GM18505 (cell line): ENCODE data around the gene ANO10.

Experiments
- ATAC-seq: cut with Tn5 transposase; IDR thresholded peaks from one replicate; pipeline ENCODE4 v1.9.1; 2021; ENCODE audit not compliant: unreplicated experiment
- POLR2A ChIP-seq: IDR thresholded peaks from 4 replicates; pipeline ENCODE4 v1.6.1; 2011; ENCODE audit warnings: borderline replicate concordance; ENCODE audit not compliant: insufficient read depth, insufficient read length; ENCODE audit errors: extremely low read depth

The ANO10 gene

DNA sequence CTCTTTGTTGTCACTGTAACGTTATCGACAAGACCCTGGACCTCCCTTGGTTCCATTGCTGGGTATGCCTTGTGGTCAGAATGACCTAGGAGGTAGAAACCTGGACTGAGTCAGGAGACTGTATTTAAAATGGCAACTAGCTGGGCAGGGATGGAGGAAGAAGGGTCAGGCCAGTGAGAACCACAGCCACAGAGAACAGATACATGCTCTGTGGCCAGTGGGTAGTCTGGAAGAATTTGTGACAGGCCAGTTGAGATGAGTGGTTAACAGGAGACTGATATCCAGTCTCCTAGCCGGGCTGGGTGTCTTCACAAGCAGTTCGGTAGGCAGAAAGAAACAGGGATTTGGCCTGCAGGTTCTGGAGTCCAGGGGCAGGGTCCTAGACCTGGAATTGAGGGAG lies 276.6 kb downstream of the ANO10 start:
- TF ChIP-seq POLR2A, result no peak
- no peak for ATAC-seq

GRCh38 chr3:43344520-43344919 lies 277.3 kb downstream of the ANO10 start:
- no peak for TF ChIP-seq POLR2A
- ATAC-seq, result no peak

- TF ChIP-seq POLR2A, result no peak
- ATAC-seq, result no peak
Observed at GRCh38 chr3:43343815-43344214, 278.0 kb downstream of the ANO10 start.

GRCh38 chr3:43343185-43343584 lies 278.6 kb downstream of the ANO10 start:
- TF ChIP-seq POLR2A, result no peak
- ATAC-seq, result no peak

DNA sequence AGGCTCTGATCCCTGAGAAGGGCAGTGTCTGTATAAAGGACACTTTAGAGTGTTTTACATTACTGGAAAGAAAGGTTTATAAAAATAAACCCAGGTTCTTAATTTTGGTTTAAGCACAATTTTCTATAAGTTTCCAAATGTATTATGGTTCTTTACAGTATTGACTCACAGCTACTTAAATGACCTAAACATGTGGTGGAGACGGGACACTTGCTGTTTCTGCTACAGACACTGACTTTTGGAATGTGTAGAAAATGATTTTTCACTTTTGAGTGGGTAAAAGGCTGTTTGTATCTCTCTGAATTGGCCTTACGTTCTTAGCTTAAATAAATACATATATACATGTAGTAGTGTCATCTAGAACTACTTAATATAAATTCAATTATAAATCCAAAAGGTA lies 280.0 kb downstream of the ANO10 start:
- ATAC-seq, result no peak
- TF ChIP-seq POLR2A, result no peak

DNA sequence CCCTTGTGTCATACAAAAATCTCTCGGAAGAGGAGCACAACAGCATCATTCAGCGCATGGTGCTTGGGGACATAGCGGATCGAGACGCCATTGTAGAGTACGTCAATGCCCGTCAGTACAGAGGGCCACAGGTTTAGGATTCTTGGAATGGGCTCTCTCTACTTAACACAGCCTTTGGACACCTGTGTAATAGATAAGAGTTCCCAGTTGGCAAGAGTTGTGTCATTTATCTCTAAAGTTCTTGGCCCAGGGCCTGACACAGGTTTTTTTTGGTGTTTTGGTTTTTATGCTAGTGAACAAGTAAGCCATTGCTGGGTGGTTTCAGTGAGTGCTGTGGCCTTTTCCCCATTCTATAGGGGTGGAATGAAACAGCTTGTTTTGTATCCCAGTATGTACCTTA lies 281.4 kb downstream of the ANO10 start:
- no peak for TF ChIP-seq POLR2A
- no peak for ATAC-seq

DNA sequence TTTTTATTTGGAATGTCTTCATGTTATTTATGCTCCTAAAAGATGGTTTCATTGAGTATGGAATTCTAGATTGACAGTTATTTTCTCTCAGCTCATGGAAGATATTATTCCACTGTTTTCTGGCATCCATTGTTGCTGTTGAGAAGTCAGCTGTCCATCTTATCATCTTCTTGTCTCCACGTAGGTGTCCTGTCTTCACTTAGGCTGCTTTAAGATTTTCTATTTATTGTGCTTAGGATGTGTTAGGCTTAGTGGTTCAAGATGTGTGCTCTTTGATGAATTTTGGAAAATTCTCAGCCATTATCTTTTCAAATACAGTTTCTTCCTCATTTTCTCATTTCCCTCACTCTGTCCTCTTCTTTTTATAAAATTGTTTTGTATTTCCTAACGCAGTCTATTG lies 283.5 kb downstream of the ANO10 start:
- no peak for ATAC-seq
- TF ChIP-seq POLR2A, result no peak

DNA sequence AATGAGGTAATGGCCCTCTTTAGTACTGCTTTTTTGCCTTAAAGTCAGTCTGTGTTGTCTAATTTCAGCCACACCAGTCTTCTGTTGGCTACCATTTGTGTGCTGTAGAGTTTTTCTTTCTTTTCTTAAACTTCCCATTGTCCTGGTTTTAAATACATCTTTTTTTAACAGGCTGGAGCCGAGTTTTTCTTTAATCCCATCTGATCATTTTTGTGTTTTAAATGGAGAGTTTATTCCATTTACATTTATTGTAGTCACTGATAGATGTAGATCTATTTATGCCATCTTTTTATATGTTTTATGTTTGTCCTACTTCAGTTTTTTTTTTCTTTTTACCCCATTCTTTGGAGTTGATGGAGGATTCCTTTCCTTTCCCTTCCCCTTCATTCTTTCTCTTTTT lies 286.0 kb downstream of the ANO10 start:
- no peak for TF ChIP-seq POLR2A
- no peak for ATAC-seq

DNA sequence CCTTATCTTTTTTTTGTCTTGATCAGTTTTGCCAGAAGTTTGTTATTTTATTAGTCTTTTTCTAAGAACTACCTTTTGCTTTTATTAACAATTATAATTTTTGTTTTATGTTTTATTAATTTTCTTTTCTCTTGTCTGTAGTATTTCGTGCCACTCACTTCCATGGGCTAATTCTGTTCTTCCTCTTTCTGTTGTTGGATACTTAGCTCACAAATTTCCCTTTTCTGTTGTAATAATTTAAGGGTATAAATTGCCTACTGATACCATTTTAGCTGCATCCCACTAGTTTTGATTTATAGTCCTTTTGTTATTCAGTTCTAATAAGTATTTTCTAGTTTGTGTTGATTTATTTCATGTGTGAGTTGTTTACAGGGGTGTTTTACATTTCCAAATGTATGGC lies 286.8 kb downstream of the ANO10 start:
- no peak for ATAC-seq
- no peak for TF ChIP-seq POLR2A

GRCh38 chr3:43331381-43331780 lies 290.4 kb downstream of the ANO10 start:
- TF ChIP-seq POLR2A, result no peak
- ATAC-seq, result no peak

DNA sequence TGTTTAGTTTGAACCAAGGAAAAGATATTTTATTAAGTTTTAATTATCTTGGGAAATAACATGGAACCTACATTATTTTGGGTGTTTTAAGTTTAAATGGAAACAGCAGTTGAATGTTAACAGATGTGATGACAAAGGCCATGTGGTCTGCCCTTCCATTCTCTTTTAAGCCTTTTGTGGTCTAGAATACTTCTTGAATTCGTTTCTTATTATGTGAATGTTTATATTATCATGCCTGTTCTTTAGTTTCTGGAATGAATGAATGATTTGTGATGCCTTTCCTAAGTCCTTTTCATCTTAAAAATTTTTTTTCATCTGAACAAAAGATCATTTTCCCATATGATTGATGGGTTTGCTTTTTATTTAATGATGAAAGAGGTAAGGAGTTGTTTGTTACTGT lies 290.8 kb downstream of the ANO10 start:
- TF ChIP-seq POLR2A, result no peak
- no peak for ATAC-seq

- TF ChIP-seq POLR2A, result no peak
- no peak for ATAC-seq
Observed at GRCh38 chr3:43328653-43329052, 293.2 kb downstream of the ANO10 start.

- TF ChIP-seq POLR2A, result no peak
- no peak for ATAC-seq
Observed at GRCh38 chr3:43327582-43327979, 294.2 kb downstream of the ANO10 start.

- no peak for ATAC-seq
Observed at GRCh38 chr3:43326891-43327581, 294.8 kb downstream of the ANO10 start.

GRCh38 chr3:43323541-43323940 lies 298.3 kb downstream of the ANO10 start:
- ATAC-seq, result no peak

More at GRCh38 chr3:43326891-43327581, 294.8 kb downstream of the ANO10 start:
- TF ChIP-seq POLR2A, result no peak

More at GRCh38 chr3:43323541-43323940, 298.3 kb downstream of the ANO10 start:
- TF ChIP-seq POLR2A, result no peak
